ENCODE measurements around the gene ADIPOR2. TPM values are rescaled to one million over a fixed set of nuclear protein-coding genes. Genes with fewer than 3 reads are reported as not detected.

Gene ADIPOR2
- total RNA-seq, 2 donors from 2014 or later: 35.3 to 45.5 TPM

DNA sequence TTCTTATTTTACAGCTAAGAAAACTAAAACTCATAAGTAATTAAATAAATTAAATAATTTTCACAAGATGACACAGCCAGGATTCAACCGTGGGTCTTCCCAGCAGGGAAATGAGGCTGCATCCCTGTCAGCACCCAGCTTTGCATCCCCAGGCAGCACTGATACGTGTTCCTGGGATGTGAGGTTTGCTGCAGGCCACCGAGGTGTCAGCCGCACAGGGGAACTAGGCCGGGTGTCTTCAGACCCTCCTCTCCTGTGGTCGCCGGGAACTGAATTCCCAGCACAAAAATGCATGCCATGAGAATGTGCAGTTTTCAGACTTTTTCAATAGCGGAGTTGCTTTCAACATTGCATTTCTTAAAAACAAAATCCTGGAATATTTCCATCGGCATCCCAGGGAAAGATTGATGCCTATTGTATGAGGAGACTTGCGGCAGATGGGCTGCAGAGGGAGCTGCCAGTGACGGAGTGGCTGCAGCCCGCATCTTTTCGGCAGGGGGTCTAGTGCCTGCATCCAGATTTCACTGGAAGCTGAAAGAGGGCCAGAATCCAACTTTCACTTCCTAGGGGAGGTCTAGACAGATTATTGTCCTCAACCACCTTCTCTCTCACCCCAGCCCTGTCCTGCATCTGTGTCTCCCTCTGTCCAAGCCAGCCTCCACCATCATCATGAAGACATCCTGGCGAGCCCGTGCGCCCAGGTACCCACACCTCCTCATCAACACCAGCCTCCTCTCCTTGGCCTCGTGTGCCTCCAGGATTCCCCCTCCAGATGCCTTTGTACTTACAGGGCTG lies 142.1 kb downstream of the ADIPOR2 start:
- Mint-ChIP-seq H3K9me3 (no peaks in the 10 kb centered on the region), H3K27ac (no peak overlapping the region), H3K36me3 (no peaks in the 10 kb centered on the region)
- ATAC-seq: no peak
- no peak for DNase-seq (ENCODE audit: low spot score in 2 of 2)

DNA sequence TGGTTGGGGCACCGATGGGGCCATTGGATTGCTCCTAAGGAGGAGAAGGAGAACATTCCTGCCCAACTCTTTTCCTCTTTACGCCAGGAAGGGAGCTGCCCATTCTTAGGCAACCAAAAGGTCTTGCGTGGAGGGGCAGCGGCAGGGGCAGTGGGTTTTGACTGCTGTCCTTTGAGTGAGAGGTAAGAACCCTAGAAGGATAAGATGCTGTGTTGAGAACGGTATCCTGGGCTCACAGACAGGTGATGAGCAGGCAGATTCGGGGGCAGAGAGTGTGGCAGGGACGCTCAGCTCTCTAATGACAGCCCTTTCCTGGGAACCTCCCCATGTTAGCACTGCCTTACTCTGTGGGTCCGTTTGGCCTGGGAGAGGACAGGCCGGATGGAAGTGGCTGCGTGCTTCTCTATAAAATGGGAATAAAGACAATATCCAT lies 142.7 kb downstream of the ADIPOR2 start:
- Mint-ChIP-seq H3K9me3 (no peaks in the 10 kb centered on the region), H3K36me3 (no peaks in the 10 kb centered on the region), H3K27ac (no peak overlapping the region)
- no peak for ATAC-seq
- no peak for DNase-seq (ENCODE audit: low spot score in 2 of 2)

DNA sequence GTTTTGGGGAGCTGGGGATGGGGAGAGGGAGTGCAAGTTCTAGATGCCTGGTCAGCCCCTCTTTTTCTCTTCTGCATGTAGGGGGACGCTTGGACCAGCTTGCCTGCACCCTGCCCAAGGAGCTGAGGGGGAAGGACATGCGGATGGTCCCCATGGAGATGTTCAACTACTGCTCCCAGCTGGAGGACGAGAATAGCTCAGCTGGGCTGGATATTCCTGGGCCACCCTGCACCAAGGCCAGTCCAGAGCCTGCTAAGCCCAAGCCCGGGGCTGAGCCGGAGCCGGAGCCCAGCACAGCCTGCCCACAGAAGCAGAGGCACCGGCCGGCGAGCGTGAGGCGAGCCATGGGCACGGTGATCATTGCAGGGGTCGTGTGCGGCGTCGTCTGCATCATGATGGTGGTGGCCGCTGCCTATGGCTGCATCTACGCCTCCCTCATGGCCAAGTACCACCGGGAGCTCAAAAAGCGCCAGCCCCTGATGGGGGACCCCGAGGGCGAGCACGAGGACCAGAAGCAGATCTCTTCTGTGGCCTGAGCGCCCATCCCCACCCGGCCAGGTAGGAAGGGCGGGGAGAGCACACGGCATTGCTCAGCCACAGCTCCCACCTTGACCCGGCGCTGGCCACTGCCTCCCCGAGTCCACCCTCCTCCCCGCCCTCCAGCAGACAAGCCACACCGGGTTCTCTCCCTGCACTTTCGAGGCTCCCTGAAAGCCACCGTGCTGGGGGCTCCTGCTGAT lies 143.5 kb downstream of the ADIPOR2 start:
- Mint-ChIP-seq H3K36me3 (no peaks in the 10 kb centered on the region), H3K9me3 (no peaks in the 10 kb centered on the region), H3K27ac (no peak overlapping the region)
- DNase-seq (ENCODE audit: low spot score in 2 of 2) (no peak), ATAC-seq (no peak)

DNA sequence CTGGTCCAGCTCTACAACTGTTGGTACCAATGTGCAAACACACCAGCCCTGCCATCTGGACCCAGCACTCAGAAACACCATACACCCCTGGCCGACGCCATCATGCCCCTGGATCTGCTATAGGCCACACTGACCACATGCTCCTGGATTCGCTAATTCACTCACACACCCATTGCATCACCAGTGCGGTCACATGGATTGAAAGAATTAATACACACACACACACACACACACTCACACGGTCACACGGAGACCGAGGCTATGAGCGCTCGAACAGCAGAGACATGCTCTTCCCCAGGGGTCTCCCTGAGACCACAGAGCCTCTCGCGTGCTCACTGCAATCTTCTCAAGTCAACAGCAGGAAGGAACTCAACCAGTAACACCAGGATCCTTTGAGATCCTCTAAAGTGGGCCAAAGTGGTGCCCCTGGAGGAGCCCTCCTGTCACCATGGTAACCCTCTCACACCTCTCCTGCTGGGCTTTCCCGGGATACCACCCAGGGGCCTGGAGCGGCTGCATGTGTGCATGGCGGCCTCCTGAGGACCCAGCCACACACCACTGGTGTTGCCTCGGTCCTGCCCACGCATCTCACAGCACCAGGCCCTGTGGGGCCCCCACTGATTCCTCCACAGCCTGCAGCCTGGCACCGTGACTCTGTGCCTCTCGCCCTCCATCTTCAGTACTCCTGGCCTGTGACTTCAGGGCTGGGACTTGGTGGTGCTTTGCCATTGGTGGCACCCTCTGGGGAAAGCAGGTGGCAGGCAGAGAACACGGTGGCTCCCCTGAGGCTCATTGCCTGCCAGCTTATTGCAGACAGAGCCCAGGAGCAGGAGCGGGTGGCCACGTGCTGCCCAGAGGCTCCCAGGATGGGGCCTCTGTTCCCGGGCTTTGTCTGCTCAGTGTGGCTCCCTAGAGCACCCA lies 144.6 kb downstream of the ADIPOR2 start:
- ATAC-seq: no peak

DNA sequence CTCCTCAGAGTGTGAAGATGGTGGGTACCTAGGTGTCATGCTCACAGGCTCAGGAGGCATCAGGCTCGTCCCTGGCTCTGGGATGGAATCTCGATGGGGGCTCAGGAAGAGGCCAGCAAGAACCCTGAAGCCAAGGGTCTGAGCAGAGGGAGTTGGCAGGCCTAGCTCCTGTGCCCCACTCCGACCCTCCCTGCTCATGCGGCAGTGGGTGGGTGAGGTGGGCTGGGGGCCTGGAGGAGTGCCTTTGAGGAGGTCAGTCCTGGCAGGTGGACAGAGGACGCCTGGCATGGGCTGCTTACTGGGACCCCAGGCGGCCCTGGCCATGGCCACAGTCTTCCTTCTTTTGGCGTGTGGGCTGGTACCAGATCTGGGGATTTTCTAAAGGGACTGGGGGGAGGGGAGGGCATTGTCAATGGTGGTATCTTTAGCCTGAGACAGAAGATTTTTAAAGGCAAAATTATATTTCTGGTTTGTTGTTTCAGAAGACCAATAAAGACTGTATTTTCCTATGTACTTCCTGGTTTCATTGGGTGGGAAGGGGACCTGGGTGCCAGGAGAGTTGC lies 145.5 kb downstream of the ADIPOR2 start:
- no peak for DNase-seq (ENCODE audit: low spot score in 2 of 2)

More for the DNA sequence above, 144.6 kb downstream of the ADIPOR2 start:
- Mint-ChIP-seq H3K9me3 (no peaks in the 10 kb centered on the region), H3K27ac (peak overlapping the region in 1 of 2 donors; percentile 29), H3K36me3 (no peaks in the 10 kb centered on the region)
- DNase-seq (ENCODE audit: low spot score in 2 of 2): no peak

DNA sequence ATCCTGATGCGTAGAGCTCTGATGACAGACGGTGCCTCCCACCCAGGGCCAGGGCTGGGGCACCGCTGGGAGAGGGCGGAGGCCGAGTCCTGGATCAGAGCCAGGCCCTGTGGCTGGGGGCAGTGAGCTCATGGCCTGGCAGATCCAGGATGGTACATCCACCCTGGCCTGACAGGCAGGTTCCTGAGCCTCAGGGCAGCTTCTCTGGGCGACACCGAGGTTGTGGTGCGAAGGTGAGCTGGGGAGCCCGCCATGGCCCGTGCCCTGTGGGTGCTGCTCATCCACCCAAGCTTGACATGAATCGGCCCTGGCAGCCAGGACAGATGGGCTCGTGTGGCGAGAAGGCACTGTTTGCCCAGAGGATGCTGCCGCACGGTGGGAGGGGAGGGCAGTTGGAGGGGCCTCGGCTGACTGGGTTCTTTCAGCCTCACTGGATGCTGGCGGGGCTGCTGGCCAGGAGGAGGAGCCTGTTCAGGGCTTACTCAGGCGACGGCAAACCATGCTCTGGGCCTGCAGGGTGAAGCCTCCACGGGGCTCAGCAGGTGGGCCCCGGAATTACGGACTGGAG lies 146.1 kb downstream of the ADIPOR2 start:
- Mint-ChIP-seq H3K9me3 (no peaks in the 10 kb centered on the region), H3K36me3 (no peaks in the 10 kb centered on the region), H3K27ac (no peak overlapping the region)
- no peak for ATAC-seq
- no peak for DNase-seq (ENCODE audit: low spot score in 2 of 2)

More for the DNA sequence above, 145.5 kb downstream of the ADIPOR2 start:
- no peak for ATAC-seq
- H3K27ac Mint-ChIP-seq: peak overlapping the region in 1 of 2 donors; percentile 29
- H3K9me3 Mint-ChIP-seq: no peaks in the 10 kb centered on the region
- no peaks in the 10 kb centered on the region for H3K36me3 Mint-ChIP-seq

DNA sequence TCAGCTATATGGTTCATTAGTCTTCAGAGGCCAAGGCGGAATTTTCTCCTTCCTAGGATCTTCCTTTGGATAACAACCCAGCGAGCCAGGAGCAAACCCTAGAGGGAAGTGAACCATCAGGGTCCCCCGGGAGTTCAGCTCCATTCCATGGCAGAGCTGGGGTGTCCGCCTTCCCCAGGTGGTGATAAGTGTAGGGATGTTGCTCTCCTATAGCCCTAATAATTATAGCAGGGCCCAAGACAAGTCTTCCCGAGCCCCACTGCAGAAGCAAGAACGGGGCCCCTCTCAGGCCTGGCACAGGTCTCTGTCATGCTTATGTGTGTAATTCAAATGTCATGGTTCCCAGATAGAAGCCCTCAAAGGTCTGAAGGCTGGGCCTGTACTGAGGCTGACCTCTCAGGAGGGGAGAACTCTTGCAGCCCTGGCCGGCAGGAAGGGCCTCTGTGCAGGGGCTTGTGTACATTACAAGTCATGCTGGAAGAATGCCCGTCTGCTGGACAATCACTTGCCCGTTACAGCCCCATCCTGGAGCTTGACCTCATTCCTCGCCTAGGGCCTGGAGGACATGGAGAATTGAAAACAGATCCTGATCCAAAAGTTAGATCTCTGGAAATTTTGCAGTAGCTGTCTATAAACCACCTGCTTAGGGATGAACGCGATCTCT lies 146.8 kb downstream of the ADIPOR2 start:
- DNase-seq (ENCODE audit: low spot score in 2 of 2) (no peak), ATAC-seq (no peak)
- Mint-ChIP-seq H3K36me3 (no peaks in the 10 kb centered on the region), H3K27ac (no peak overlapping the region), H3K9me3 (no peaks in the 10 kb centered on the region)

Other genes starting within 250 kb of the ADIPOR2 start
- gene FBXL14, start 96.5 kb upstream of the ADIPOR2 start, total RNA-seq: 10 to 100 TPM; 21.7 to 25.3 TPM
- gene WNT5B, start 61.8 kb upstream of the ADIPOR2 start, total RNA-seq: under 1 TPM in 1 of 2 donors, not detected in 1; 0.18 TPM
- gene LRTM2, start 129.5 kb downstream of the ADIPOR2 start, total RNA-seq: not detected
- gene CACNA2D4, start 227.6 kb downstream of the ADIPOR2 start, total RNA-seq: 1 to 10 TPM; 3.8 to 5.4 TPM

Data from activated naive CD4-positive, alpha-beta T cell treated with anti-CD3 and anti-CD28 coated beads, Interleukin-2, amount 50 U/mL, for 72 hours (primary cell).